Fibroblast of the aortic adventitia (primary cell): Measurements from ENCODE around the gene SARM1. TPM values are rescaled to one million over a fixed set of nuclear protein-coding genes. Genes with fewer than 3 reads are reported as not detected.
"Not testable (repeated sequence)": the region's sequence is repeated elsewhere in the genome, so short reads cannot be mapped to it uniquely, and the experiment has no call there.

Experiments
- DNase-seq: peaks from one replicate; pipeline ENCODE4 v3.0.0-alpha.2; 2010; ENCODE audit warnings: low read depth
- H3K4me3 ChIP-seq: 2 replicates; pipeline ENCODE4 v1.5.1; 2011; ENCODE audit warnings: low read depth, mild to moderate bottlenecking, control low read depth, low read length, moderate library complexity
- total RNA-seq: library from RNA; depleted of rRNA; stranded (reverse); fragments of >200 nt; gene quantifications from 2 replicates; pipeline ENCODE4 v1.2.3, GENCODE V29; 2012; ENCODE audit warnings: low replicate concordance
- TF ChIP-seq, protein P1 (sequence below): IDR thresholded peaks from 2 replicates; pipeline ENCODE4 v1.5.1; 2011; ENCODE audit warnings: mild to moderate bottlenecking, low read length, control low read depth, inconsistent platforms; ENCODE audit not compliant: insufficient read depth

Gene SARM1
- total RNA-seq, 1 donor: 9.0 TPM

DNA sequence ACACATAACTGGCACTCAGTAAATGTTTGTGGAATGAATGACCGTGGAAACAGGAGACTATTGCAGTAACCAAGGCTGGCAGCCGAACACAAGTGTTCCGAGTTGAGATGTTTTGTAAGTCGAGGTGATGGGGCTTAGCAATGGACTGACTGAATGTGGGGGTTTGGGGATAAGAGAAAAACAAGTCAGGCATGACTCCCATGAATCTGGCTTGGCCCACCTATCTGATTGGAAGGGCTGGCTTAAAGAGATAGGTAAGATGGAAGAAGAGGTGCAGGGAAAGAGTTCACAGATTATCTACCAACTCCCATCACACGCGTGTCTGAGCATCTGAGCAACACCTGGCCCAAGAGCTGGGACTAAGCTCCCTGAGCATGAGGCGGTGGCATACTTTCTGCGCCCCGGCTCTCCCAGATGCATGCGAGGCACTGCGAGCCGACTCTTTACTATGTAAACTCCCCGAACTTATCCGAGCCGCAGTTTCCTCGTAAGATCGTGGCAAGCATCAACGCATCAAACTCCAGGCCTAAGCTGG lies 36.8 kb upstream of the SARM1 start:
- peak overlapping the region; percentile 95 for H3K4me3 ChIP-seq
- TF ChIP-seq, protein P1, sequence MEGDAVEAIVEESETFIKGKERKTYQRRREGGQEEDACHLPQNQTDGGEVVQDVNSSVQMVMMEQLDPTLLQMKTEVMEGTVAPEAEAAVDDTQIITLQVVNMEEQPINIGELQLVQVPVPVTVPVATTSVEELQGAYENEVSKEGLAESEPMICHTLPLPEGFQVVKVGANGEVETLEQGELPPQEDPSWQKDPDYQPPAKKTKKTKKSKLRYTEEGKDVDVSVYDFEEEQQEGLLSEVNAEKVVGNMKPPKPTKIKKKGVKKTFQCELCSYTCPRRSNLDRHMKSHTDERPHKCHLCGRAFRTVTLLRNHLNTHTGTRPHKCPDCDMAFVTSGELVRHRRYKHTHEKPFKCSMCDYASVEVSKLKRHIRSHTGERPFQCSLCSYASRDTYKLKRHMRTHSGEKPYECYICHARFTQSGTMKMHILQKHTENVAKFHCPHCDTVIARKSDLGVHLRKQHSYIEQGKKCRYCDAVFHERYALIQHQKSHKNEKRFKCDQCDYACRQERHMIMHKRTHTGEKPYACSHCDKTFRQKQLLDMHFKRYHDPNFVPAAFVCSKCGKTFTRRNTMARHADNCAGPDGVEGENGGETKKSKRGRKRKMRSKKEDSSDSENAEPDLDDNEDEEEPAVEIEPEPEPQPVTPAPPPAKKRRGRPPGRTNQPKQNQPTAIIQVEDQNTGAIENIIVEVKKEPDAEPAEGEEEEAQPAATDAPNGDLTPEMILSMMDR: no peak
- no peak for DNase-seq

DNA sequence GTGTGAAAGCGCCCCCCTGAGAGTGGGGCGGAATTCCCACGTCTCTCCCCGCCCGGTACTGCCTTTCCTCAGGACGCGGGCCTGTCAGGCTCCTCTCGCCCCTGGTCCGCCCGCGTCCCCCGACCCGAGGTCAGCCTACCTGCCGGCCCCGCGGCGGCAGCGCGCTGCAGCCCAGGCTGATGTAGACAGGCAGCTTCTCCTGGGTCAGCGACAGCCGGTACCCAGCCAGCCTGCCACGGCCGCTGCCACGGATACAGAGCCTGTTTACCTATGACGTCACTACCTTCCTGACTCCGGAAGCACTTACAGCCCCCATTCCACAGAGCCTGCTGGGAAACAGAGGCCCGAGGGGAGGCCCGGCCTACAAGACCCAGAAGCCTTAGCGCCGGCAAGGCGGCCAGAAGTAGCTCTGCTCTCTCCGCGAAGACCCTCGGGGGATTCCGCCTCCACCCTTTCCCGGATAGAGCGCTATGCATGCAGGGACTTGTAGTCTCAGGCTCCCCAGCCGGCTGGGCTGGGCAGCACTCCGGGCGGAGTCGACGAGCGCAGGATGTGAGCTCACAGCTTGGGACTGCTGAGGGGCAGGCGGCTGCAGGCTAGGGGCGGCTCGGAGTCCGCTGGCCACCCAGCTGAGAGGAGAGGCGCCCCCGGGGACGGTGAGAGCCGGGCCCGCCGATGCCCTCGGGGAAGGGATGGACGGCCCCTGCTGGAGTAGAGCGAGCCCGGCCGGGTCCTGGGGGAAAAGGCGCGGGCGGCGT lies 36.1 kb upstream of the SARM1 start, which contains the start of the genes IFT20 and TNFAIP1:
IFT20 (minus strand) TSS at position 272 of the 758 bp plus-strand sequence. CDS start 3,487 bp downstream, outside the sequence.
TNFAIP1 (plus strand) TSS at position 561 of the 758 bp plus-strand sequence. CDS start 3,761 bp downstream, outside the sequence.
- peak within 1 kb of the TSS; percentile 95 for H3K4me3 ChIP-seq
- DNase-seq: peak; percentile 100
- TF ChIP-seq, protein P1: peak; percentile 3

DNA sequence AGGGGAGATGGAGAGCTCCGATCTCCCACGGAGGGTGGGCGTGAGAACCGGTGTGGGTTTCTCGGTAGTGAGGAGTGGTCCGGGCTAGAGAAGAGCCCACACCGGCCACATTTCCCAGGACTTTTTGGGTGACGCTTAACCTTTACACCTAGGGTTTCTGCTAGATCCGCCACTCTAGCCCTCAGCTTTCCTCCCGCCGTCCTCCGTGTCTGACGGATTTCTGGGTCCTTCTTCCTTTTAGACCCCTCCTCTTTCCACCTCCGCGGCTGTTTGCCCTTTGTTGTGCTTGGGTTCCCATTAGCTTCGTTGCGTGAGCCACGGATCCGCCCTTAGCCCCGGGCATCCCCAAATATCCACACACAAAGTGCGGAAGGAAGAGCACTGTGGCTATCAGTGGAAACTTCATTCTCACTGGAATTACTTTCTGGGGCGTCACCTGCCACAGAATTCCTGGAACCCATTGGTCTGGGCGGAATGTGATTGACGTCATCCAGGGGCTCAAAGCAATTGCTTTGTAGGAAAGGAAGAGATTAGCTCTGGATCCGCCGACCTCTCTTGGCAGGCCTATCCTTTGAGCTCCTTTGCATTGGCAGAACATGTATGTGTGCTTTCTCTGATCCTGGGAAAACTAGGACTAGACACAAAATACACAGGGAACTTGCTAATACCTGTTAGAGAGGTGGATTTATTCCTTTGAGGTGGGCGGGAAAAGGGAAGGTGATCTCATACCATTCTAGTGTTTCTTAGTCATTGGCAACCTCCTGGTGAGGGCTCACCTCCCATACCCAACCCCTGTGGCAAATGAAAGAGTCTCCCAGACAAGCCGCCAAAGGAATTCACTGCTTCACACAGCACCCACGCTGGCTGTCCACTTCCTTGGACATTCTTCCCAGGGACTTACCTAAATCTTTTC lies 35.3 kb upstream of the SARM1 start:
- peak overlapping the region; percentile 92 for H3K4me3 ChIP-seq
- TF ChIP-seq, protein P1: no peak
- peak; percentile 96 for DNase-seq

DNA sequence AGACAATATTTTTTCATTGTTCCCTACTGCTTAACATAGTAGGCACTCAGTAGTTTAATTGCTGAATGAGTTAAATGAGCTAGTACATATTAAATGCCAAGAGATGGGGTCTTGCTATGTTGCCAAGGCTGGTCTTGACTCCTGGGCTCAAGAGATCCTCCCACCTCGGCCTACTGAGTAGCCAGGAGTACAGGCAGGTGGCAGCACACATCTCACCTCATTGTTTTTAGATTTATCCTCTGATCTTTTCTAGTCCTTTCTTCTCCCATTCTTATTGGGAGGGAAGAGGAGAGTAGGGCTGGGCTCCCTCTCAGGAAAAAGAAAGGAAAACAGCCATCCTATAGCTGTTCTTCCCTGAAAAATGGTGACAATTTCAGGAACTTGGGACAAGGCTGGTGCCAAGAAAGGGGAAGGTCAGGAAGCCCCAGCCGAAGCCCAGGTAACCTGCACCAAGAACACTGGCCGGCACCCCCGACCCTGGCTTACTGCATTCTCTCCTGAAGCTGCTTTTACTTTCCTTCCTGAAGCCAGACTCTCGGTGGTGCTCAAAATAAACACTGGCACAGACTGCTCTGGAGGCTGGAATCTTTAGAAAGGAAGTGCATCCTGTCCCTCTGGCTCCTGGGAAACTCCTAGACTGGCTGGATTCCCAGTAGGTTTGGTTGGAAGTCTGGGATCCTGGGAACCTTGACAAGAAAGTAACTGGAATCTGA lies 33.3 kb upstream of the SARM1 start:
- peak; percentile 79 for DNase-seq
- peak overlapping the region; percentile 32 for H3K4me3 ChIP-seq
- TF ChIP-seq, protein P1: no peak

DNA sequence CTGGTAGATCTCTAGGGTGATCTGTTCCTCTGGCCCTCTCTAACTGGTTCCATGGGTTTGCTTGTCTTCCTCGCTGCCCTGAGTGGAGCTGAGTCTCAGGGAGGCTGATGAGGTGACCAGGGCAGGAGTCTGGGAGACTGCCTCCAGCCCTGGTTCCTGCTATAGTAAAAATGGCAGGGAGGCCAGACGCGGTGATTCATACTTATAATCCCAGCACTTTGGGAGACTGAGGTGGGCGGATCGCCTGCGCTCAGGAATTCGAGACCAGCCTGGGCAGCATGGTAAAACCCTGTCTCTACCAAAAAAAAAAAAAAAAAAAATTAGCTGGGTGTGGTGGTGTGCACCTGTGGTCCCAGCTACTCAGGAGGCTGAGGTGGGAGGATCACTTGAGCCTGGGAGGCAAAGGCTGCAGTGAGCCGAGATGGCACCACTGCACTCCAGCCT lies 32.7 kb upstream of the SARM1 start:
- not testable (repeated sequence) for DNase-seq, H3K4me3 ChIP-seq

DNA sequence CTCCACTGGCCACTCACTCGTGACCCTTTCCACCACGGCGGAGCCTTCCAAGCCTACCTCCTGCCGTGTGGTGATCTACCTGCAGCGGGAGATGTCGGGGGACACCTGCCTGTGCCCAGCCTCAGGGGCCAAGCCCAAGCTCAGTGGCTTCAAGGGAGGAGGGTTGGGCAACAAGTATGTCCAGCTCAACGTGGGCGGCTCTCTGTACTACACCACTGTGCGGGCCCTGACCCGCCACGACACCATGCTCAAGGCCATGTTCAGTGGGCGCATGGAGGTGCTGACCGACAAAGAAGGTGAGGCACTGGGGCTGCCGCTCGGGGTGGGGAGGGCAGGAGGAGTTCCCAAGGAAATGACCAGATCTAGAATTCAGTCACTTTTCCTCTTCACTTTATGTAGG lies 32.1 kb upstream of the SARM1 start:
- no peak for DNase-seq
- TF ChIP-seq, protein P1: no peak
- H3K4me3 ChIP-seq: no peak overlapping the region
